HepG2 (cell line): ENCODE data around the gene EPS8L1. TPM values are rescaled to one million over a fixed set of nuclear protein-coding genes. Genes with fewer than 3 reads are reported as not detected.

Experiments used
- BCL6 ChIP-seq: IDR thresholded peaks from 2 replicates; pipeline ENCODE4 v1.6.1; 2016; ENCODE audit warnings: missing genetic modification reagents, missing compliant biosample characterization
- CEBPG ChIP-seq: IDR thresholded peaks from 2 replicates; pipeline ENCODE4 v1.6.1; 2016
- CENPBD1 ChIP-seq: sonication (generic); formaldehyde crosslinking; IDR thresholded peaks from 2 replicates; pipeline ENCODE4 v1.8.0; 2022; ENCODE audit warnings: missing genetic modification reagents, low read depth, mild to moderate bottlenecking, borderline replicate concordance
- ETS1 ChIP-seq: sonication (generic); formaldehyde crosslinking; IDR thresholded peaks from 2 replicates; pipeline ENCODE4 v1.4.0; 2020; ENCODE audit warnings: missing genetic modification reagents
- JUN ChIP-seq: sonication (generic); formaldehyde crosslinking; IDR thresholded peaks from 2 replicates; pipeline ENCODE4 v1.4.0; 2020; ENCODE audit warnings: mild to moderate bottlenecking, missing genetic modification reagents
- MATR3 ChIP-seq: sonication (generic); formaldehyde crosslinking; IDR thresholded peaks from 2 replicates; pipeline ENCODE4 v1.4.0; 2020; ENCODE audit warnings: missing genetic modification reagents
- MTF2 ChIP-seq: sonication (generic); formaldehyde crosslinking; IDR thresholded peaks from 2 replicates; pipeline ENCODE4 v1.5.0; 2020; ENCODE audit warnings: missing genetic modification reagents, borderline replicate concordance
- NCOA1 ChIP-seq: sonication (generic); formaldehyde crosslinking; IDR thresholded peaks from 2 replicates; pipeline ENCODE4 v1.9.0; 2021; ENCODE audit warnings: missing genetic modification reagents
- PAWR ChIP-seq: sonication (generic); formaldehyde crosslinking; IDR thresholded peaks from 2 replicates; pipeline ENCODE4 v1.4.0; 2020; ENCODE audit warnings: missing genetic modification reagents, mild to moderate bottlenecking, borderline replicate concordance
- PITX1 ChIP-seq: sonication (generic); formaldehyde crosslinking; IDR thresholded peaks from 2 replicates; pipeline ENCODE4 v1.5.1; 2020; ENCODE audit warnings: mild to moderate bottlenecking, missing genetic modification reagents
- SALL2 ChIP-seq: sonication (generic); formaldehyde crosslinking; IDR thresholded peaks from 2 replicates; pipeline ENCODE4 v1.8.1; 2023; ENCODE audit warnings: mild to moderate bottlenecking, missing genetic modification reagents, inconsistent platforms
- TRAFD1 ChIP-seq: sonication (generic); formaldehyde crosslinking; IDR thresholded peaks from 2 replicates; pipeline ENCODE4 v1.5.1; 2020; ENCODE audit warnings: missing genetic modification reagents, mild to moderate bottlenecking, borderline replicate concordance
- TRIM24 ChIP-seq: sonication (generic); formaldehyde crosslinking; IDR thresholded peaks from 2 replicates; pipeline ENCODE4 v1.8.0; 2022; ENCODE audit warnings: mild to moderate bottlenecking, missing genetic modification reagents
- ZKSCAN8 ChIP-seq: IDR thresholded peaks from 2 replicates; pipeline ENCODE4 v1.6.1; 2016; ENCODE audit warnings: borderline replicate concordance, missing genetic modification reagents, missing compliant biosample characterization
- ZMAT5 ChIP-seq: sonication (generic); formaldehyde crosslinking; IDR thresholded peaks from 2 replicates; pipeline ENCODE4 v1.5.0; 2020; ENCODE audit warnings: mild to moderate bottlenecking, low read depth, missing genetic modification reagents, borderline replicate concordance
- ZNF251 ChIP-seq: sonication (generic); formaldehyde crosslinking; IDR thresholded peaks from 2 replicates; pipeline ENCODE4 v1.9.0; 2021; ENCODE audit warnings: mild to moderate bottlenecking, missing genetic modification reagents
- ZNF33B ChIP-seq: sonication (generic); formaldehyde crosslinking; IDR thresholded peaks from 2 replicates; pipeline ENCODE4 v1.5.1; 2020; ENCODE audit warnings: mild to moderate bottlenecking, missing genetic modification reagents
- ZNF546 ChIP-seq: sonication (generic); formaldehyde crosslinking; conservative IDR thresholded peaks from 2 replicates; pipeline ENCODE4 v1.8.1; 2023; ENCODE audit warnings: mild to moderate bottlenecking, missing genetic modification reagents
- ZNF574 ChIP-seq: sonication (generic); formaldehyde crosslinking; IDR thresholded peaks from 2 replicates; pipeline ENCODE4 v1.4.0; 2020; ENCODE audit warnings: missing genetic modification reagents
- ZNF576 ChIP-seq: sonication (generic); formaldehyde crosslinking; IDR thresholded peaks from 2 replicates; pipeline ENCODE4 v1.4.0; 2020; ENCODE audit warnings: mild to moderate bottlenecking, missing genetic modification reagents
- ZNF766 ChIP-seq: sonication (generic); formaldehyde crosslinking; IDR thresholded peaks from 2 replicates; pipeline ENCODE4 v1.5.0; 2020; ENCODE audit warnings: missing genetic modification reagents, borderline replicate concordance
- ZZZ3 ChIP-seq: sonication (generic); formaldehyde crosslinking; IDR thresholded peaks from 2 replicates; pipeline ENCODE4 v1.4.0; 2020; ENCODE audit warnings: missing genetic modification reagents, mild to moderate bottlenecking, borderline replicate concordance
- polyA plus RNA-seq, 8 experiments: library from polyadenylated mRNA; depleted of rRNA in 3 of 8; stranded (reverse) in 7 of 8; unstranded in 1 of 8; fragments of >200 nt; fragmentation: Illumina TruSeq in 4 of 8; extraction: Trizol in 4 of 8; gene quantifications; 2 replicates each; pipeline versions ENCODE4 v1.2.1 to v1.2.3, GENCODE V29; 2011 to 2016; ENCODE audit warnings: low read depth in 4 of 8, missing spikeins in 1 of 8, mixed read lengths in 1 of 8; ENCODE audit not compliant: insufficient read depth in 1 of 8
- total RNA-seq, 5 experiments: library from RNA; depleted of rRNA; stranded (reverse); fragments of >200 nt; fragmentation: Illumina TruSeq; extraction: Trizol; gene quantifications; 2 replicates each; pipeline ENCODE4 v1.2.3, GENCODE V29; 2016; ENCODE audit warnings: low read depth in 1 of 5

The EPS8L1 gene
- total and polyA plus RNA-seq, 2 of the 13 experiments (the other 11 are each of a cell fraction or from before 2014, with no cell fraction given): 3.0 to 6.3 TPM

- TF ChIP-seq CENPBD1 (CRISPR knock-in tag): no peak
- TF ChIP-seq ZNF766 (CRISPR knock-in tag): no peak
- no peak for TF ChIP-seq TRIM24
- TF ChIP-seq PAWR (CRISPR knock-in tag): no peak
- TF ChIP-seq TRAFD1 (CRISPR knock-in tag): no peak
- TF ChIP-seq NCOA1 (CRISPR knock-in tag): no peak
- no peak for TF ChIP-seq ZMAT5 (CRISPR knock-in tag)
- peak; percentile 87 for TF ChIP-seq ZNF574 (CRISPR knock-in tag)
- no peak for TF ChIP-seq ZNF546 (CRISPR knock-in tag)
- no peak for TF ChIP-seq MTF2 (CRISPR knock-in tag)
- no peak for TF ChIP-seq JUN (CRISPR knock-in tag)
- no peak for TF ChIP-seq PITX1 (CRISPR knock-in tag)
- peak; percentile 35; the same call in 1 of the 2 replicates for TF ChIP-seq BCL6 (CRISPR knock-in tag)
- TF ChIP-seq ETS1 (CRISPR knock-in tag): no peak
- no peak for TF ChIP-seq ZZZ3 (CRISPR knock-in tag)
- no peak for TF ChIP-seq MATR3
- TF ChIP-seq ZNF33B (CRISPR knock-in tag): no peak
- no peak for TF ChIP-seq ZNF576 (CRISPR knock-in tag)
- TF ChIP-seq CEBPG (CRISPR knock-in tag): peak; percentile 22; the same call in 1 of the 2 replicates
- peak; percentile 27; the same call in 1 of the 2 replicates for TF ChIP-seq ZKSCAN8 (CRISPR knock-in tag)
- no peak for TF ChIP-seq SALL2 (CRISPR knock-in tag)
- no peak for TF ChIP-seq ZNF251 (CRISPR knock-in tag)
Observed at GRCh38 chr19:55117663-55118391, 42.2 kb downstream of the EPS8L1 start (continued).
